ENCODE data around the gene CLDN12.
A peak's percentile ranks its signal among the peaks of the same experiment; 100 is the strongest.

CLDN12 gene

GRCh38 chr7:90403174-90404113, at the start of gene CLDN12:
CLDN12 (plus strand) TSS chr7:90403461; CDS start chr7:90412677, 9,216 bp downstream.
- DNase-seq (ENCODE audit: low spot score), result peak; percentile 84

DNA sequence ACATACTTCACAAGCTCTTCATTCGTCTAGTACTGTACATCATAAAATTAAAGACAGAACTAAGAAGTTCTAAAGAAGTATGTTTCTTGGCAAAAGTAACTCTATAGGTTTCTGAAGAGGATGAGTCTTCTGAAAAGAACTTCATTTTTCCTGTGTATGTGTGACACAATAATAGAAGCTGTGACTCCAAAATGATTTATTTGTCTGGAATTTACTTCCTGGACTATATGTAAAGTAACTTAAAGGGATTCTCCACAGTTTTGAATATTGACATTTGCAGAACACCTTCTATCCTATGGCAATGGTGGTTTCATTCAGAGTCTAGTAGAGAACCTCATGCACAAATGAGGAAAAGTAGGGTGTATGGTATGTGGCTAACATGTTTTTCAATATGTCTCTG, 19.8 kb upstream of the CLDN12 start:
- DNase-seq (ENCODE audit: low spot score), result peak; percentile 21

GRCh38 chr7:90383861-90384260, 19.4 kb upstream of the CLDN12 start:
- peak; percentile 29 for DNase-seq (ENCODE audit: low spot score)

GRCh38 chr7:90384433-90384832, 18.8 kb upstream of the CLDN12 start:
- DNase-seq (ENCODE audit: low spot score), result peak; percentile 4

DNA sequence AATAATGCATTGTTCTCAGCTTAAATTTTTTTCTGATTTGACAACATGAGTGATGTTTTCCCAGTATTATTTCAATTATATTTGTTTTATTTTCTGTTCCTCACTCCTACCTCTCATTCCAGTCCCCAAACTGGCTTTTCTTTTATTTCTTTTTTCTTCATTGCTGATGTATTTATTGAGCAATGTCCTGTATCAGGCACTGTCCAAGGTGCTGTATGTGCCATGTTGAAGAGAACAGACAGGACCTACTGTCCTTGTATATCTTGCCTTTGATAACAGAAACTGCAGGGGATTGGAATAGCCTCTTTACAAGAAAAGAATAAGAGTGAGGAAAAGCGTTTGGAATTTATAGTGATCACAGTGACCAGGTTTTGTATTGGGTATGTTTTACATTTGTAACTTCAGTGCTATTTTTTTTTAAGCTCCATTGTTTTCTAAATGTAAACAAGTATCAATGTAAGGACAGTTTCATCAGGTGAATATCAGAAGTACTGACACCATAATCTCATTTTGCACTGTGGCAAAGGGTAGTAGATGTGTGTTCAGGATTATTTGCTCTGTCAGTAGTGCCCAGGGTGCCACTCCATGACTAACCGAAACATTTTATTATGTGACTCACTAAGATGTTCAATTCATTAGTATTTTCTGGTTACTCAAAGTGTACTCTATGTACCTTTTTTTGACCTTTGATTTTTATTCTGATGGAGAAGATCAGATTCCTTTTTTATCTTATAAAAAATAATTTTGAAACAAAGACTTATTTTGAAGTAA, 15.6 kb upstream of the CLDN12 start:
- DNase-seq (ENCODE audit: low spot score), result no peak

DNA sequence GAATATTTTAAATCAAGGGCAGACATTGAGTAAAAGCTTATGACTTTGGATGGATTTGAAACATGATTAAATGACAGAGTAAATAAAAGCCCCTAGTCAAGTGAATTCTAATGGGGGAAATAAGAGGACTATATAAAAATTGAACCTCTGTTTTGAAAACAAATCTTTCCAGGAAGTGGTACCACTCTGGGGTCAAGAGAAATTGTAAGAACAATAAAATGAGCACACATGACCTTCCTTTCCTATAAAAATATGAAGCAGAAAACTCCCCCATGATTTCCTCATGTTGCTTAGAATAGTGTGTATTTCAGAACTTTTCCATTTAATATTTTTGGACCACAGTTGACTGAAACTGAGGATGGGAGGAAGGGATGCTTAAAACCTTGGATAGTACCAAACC, 12.3 kb upstream of the CLDN12 start:
- no peak for DNase-seq (ENCODE audit: low spot score)

GRCh38 chr7:90391488-90391887, 11.8 kb upstream of the CLDN12 start:
- no peak for DNase-seq (ENCODE audit: low spot score)

DNA sequence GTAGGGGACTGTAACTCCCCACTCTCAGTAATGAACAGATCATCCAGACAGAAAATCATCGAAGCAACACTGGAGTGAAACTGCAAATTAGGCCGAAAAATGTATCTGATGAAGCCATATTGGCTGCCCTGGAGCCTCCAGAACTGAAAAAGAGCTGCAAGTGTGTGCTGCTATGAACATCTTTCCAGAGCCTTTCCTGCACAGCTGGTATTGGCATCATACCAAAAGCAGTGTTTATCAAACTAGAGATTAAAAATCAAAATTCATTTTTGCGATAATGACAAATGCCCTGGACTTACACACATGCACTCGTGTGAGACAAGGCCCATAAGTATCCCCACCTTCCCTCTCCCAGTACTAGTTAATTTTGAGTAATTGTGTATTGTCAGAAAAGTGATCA, 6.8 kb upstream of the CLDN12 start:
- DNase-seq (ENCODE audit: low spot score), result no peak

DNA sequence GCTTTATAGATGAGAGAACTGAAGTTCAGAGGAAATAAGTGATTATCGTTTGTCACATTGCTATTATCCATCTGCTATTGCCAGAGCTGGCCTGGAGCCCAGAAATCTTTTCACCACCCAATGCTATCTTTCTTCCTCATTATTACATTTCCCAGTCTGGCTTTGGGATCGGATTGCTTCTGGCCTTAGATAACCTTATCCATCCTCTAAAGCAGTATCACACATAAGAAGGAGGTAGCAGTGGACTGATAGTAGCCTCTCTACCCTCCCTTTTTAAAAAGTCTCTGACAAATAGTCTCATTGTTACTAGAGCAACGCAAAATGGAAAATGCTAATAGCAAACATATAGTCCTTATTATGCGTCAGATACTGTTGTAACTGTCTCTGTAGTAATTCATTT, 1.3 kb upstream of the CLDN12 start:
- no peak for DNase-seq (ENCODE audit: low spot score)

GRCh38 chr7:90402785-90403173, 482 bp upstream of the CLDN12 start:
- DNase-seq (ENCODE audit: low spot score), result no peak

DNA sequence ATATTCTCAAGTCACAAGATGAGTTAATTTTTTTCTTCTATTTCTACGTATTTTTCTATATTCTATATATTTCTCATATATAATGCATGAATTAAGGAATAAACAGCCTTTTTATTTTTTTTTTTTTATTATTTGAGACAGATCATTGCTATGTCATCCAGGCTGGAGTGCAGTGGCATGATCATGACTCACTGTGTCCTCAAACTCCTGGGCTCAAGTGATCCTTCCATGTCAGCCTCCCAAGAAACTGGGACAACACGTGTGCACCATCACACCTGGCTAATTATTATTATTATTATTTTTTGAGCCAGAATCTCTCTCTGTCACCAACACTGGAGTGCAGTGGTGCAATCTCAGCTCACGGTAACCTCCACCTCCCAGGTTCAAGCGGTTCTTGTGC, 1.5 kb downstream of the CLDN12 start:
- no peak for DNase-seq (ENCODE audit: low spot score)

DNA sequence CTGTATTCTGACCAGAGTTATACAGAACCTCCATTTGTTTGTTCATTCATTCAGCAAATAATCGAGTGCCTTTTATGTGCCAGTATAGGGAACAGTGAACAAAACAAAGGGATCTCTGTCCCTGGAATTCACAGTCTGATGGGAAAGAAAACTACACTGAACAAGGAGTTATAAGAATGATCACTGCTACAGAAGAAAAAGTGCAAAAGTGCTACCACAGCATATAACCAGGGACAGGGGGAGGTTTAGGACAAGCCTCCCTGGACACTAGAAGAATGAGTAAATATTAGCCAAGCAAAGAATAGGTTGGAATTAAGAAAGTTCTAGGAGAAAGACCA, 4.2 kb downstream of the CLDN12 start:
- DNase-seq (ENCODE audit: low spot score), result no peak

- no peak for DNase-seq (ENCODE audit: low spot score)
Observed at GRCh38 chr7:90408142-90408541, 4.9 kb downstream of the CLDN12 start.

GRCh38 chr7:90409667-90410066, 6.4 kb downstream of the CLDN12 start:
- DNase-seq (ENCODE audit: low spot score), result no peak

DNA sequence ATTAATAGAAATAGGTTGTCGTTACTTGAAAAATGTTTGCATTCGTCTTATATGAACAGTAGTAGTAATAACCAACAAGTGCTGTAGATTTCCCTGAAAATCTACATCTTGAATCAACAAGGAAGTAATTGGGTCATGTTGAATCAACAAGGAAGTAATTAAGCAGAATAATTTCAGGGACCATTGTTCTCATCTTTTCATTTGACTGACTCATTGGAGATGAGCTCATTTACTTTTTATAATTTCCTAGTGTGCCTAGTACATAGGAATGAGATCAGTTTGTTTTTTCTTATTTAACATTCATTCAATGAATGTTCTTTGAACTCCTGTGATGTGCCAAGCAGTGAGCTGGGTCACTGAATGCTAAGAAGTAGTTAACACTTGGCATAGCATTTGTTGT, 8.2 kb downstream of the CLDN12 start:
- DNase-seq (ENCODE audit: low spot score), result no peak

GRCh38 chr7:90412458-90413184, 9.4 kb downstream of the CLDN12 start:
- DNase-seq (ENCODE audit: low spot score), result peak; percentile 4

- DNase-seq (ENCODE audit: low spot score), result no peak
Observed at GRCh38 chr7:90413185-90413528, 9.9 kb downstream of the CLDN12 start.

GRCh38 chr7:90421651-90422050, 18.4 kb downstream of the CLDN12 start:
- DNase-seq (ENCODE audit: low spot score), result no peak

DNA sequence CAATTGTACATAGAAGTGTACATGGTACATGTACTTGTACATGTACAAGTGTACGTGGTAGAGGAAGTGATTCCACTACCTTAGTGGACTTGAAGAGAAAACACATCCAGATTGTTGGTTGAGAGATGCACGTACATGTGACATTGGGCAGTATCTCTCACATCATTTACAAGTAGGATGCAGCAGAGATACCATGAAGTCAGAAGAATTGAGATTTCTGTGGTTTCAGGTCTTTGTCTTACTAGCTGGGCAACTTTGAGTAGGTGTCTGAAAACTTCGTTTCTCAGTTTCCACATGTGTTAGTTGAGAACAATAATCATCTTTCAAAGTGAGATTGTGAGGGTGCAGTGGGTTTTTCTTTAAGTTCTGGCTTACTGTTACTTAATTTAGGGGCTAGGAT, 21.5 kb downstream of the CLDN12 start:
- no peak for DNase-seq (ENCODE audit: low spot score)

DNA sequence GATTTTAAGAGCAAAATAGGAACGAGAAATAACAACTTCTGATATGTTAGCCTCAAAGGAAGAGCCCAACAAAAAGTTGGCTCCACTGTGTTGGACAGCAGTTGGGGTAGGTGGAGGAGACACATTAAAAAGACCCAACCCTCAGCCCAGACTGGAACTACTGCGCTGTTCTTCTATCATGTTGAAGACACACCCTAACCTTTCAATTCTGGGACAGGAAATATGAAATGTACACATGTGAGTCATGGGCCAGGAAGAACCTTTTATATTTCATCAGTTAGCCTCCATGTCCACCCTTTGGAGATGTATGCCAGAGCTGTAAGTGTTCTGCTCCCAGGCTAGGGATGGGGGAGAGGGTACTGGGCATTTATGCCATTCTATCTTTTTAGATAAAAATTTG, 22.1 kb downstream of the CLDN12 start:
- DNase-seq (ENCODE audit: low spot score), result no peak

GRCh38 chr7:90430614-90431460, 27.6 kb downstream of the CLDN12 start:
- no peak for DNase-seq (ENCODE audit: low spot score)

- no peak for DNase-seq (ENCODE audit: low spot score)
Observed at GRCh38 chr7:90432752-90433151, 29.5 kb downstream of the CLDN12 start.
